Left lung (tissue), 10 donors: ENCODE measurements around the gene F5. TPM values are rescaled to one million over a fixed set of nuclear protein-coding genes. Genes with fewer than 3 reads are reported as not detected.

ENCODE experiments used
- ATAC-seq: fragments of 200-7000 bp; cut with Tn5 transposase; one replicate; pipeline ENCODE4 v1.9.1; 2020; ENCODE audit warnings: moderate library complexity
- DNase-seq, 4 donors: peaks; one replicate each; pipeline ENCODE4 v3.0.0-alpha.2; 2013 to 2020
- H3K27ac ChIP-seq, 2 donors: fragments of 200-600 bp; sonication (generic) in 1 of 2; one replicate each; pipeline versions ENCODE4 v1.5.0 to v1.8.0; 2020 to 2021
- H3K27me3 ChIP-seq, 2 donors: fragments of 200-600 bp; sonication (generic) in 1 of 2; one replicate each; pipeline versions ENCODE4 v1.5.0 to v1.8.0; 2020 to 2021
- H3K36me3 ChIP-seq, 2 donors: fragments of 200-600 bp; sonication (generic) in 1 of 2; one replicate each; pipeline versions ENCODE4 v1.5.0 to v1.8.0; 2020 to 2021
- H3K4me1 ChIP-seq, 2 donors: fragments of 200-600 bp; one replicate each; pipeline ENCODE4 v1.8.0; 2021
- H3K4me3 ChIP-seq, 2 donors: fragments of 200-600 bp; sonication (generic) in 1 of 2; one replicate each; pipeline versions ENCODE4 v1.5.0 to v1.8.0; 2020 to 2021; ENCODE audit warnings: mild to moderate bottlenecking in 1 of 2
- H3K9me3 ChIP-seq, 2 donors: fragments of 200-600 bp; sonication (generic) in 1 of 2; one replicate each; pipeline versions ENCODE4 v1.5.0 to v1.8.0; 2020 to 2021
- CTCF ChIP-seq, 2 donors: fragments of 200-600 bp; sonication (generic) in 1 of 2; IDR thresholded peaks; one replicate each; pipeline versions ENCODE4 v1.5.0 to v1.8.0; 2021; ENCODE audit warnings: antibody characterized with exemption in 2 of 2
- intact Hi-C, 2 donors: fragments of 100-400 bp; cut with DNase I; formaldehyde crosslinking; loops; one replicate each; pipeline versions ENCODE4 v1.11.2 to v1.14.2; 2022
- polyA plus RNA-seq, 6 donors: library from polyadenylated mRNA; unstranded; fragments of 120-200 nt; gene quantifications; one replicate each; pipeline ENCODE4 v1.2.1, GENCODE V29; 2013; ENCODE audit not compliant: insufficient read length in 6 of 6
- total RNA-seq, 2 donors: library from RNA; stranded (reverse); fragmentation: NEBNext Ultra II Directional; extraction: Animal tissue kit (Norgen Biotek cat#: 25700); gene quantifications; one replicate each; pipeline ENCODE4 v1.2.1, GENCODE V29; 2021
- donor health status: DM: no; HTN: yes; CAD: no.
- donor health status: DM: no; HTN: no; CAD: no.

F5 gene
- total and polyA plus RNA-seq, 8 donors: 0.03 to 7.2 (median 0.23) TPM

GRCh38 chr1:169530448-169530847 lies 55.8 kb downstream of the F5 start:
- Histone ChIP-seq H3K4me1 (peaks cover 0 to 7% of the 10 kb centered on the region in 2 donors), H3K27ac (no peak overlapping the region), H3K9me3 (no peaks in the 10 kb centered on the region), H3K4me3 (no peak overlapping the region), H3K27me3 (no peaks in the 10 kb centered on the region), H3K36me3 (no peaks in the 10 kb centered on the region)
- intact Hi-C loops: no loop called here
- ATAC-seq: no peak
- TF ChIP-seq CTCF (IDR thresholded peaks at IDR 0.05): no peak
- no peak for DNase-seq

GRCh38 chr1:169529068-169529642 lies 57.1 kb downstream of the F5 start:
- TF ChIP-seq CTCF (IDR thresholded peaks at IDR 0.05): no peak
- no peaks in the 10 kb centered on the region for H3K36me3 ChIP-seq
- DNase-seq (peak in 1 of 4 donors; percentile 42), ATAC-seq (peak; percentile 94)
- no peaks in the 10 kb centered on the region for H3K9me3 ChIP-seq
- H3K4me1 ChIP-seq: peaks cover 0 to 7% of the 10 kb centered on the region in 2 donors
- peak overlapping the region; percentile 57 to 67 for H3K27ac ChIP-seq
- intact Hi-C loops: no loop called here
- no peak overlapping the region for H3K4me3 ChIP-seq
- no peaks in the 10 kb centered on the region for H3K27me3 ChIP-seq

GRCh38 chr1:169528215-169529067 lies 57.8 kb downstream of the F5 start:
- peak overlapping the region; percentile 57 to 67 for H3K27ac ChIP-seq
- peak; percentile 47 for ATAC-seq
- intact Hi-C loops: no loop called here

GRCh38 chr1:169527451-169528214 lies 58.6 kb downstream of the F5 start:
- DNase-seq (peak in 1 of 4 donors; percentile 13), ATAC-seq (peak; percentile 34)
- no peak for TF ChIP-seq CTCF (IDR thresholded peaks at IDR 0.05)
- Histone ChIP-seq H3K4me3 (no peak overlapping the region), H3K27me3 (no peaks in the 10 kb centered on the region), H3K36me3 (no peaks in the 10 kb centered on the region), H3K4me1 (peaks cover 0 to 7% of the 10 kb centered on the region in 2 donors), H3K9me3 (no peaks in the 10 kb centered on the region), H3K27ac (no peak overlapping the region)
- intact Hi-C loops: no loop called here

More at GRCh38 chr1:169528215-169529067, 57.8 kb downstream of the F5 start:
- H3K4me3 ChIP-seq: no peak overlapping the region
- H3K9me3 ChIP-seq: no peaks in the 10 kb centered on the region
- H3K27me3 ChIP-seq: no peaks in the 10 kb centered on the region
- no peak for TF ChIP-seq CTCF (IDR thresholded peaks at IDR 0.05)
- H3K36me3 ChIP-seq: no peaks in the 10 kb centered on the region
- DNase-seq: no peak
- peaks cover 0 to 7% of the 10 kb centered on the region in 2 donors for H3K4me1 ChIP-seq

- intact Hi-C loops: no loop called here
Observed at GRCh38 chr1:169527001-169527400, 59.3 kb downstream of the F5 start.

More at GRCh38 chr1:169527001-169527400, 59.3 kb downstream of the F5 start:
- Histone ChIP-seq H3K27me3 (no peaks in the 10 kb centered on the region), H3K36me3 (no peaks in the 10 kb centered on the region), H3K4me1 (peaks cover 0 to 7% of the 10 kb centered on the region in 2 donors), H3K27ac (no peak overlapping the region), H3K4me3 (no peak overlapping the region), H3K9me3 (no peaks in the 10 kb centered on the region)
- ATAC-seq (no peak), DNase-seq (no peak)
- no peak for TF ChIP-seq CTCF (IDR thresholded peaks at IDR 0.05)
